ENCODE results near the gene RGL3.

The RGL3 gene

GRCh38 chr19:11446652-11447301 lies 27.7 kb upstream of the RGL3 start:
- TF ChIP-seq CTCF (IDR thresholded peaks at IDR 0.05; ENCODE audit: low read depth, low read length) = peak; percentile 71
- no peak for DNase-seq (ENCODE audit: extremely low read depth, low read depth)

- TF ChIP-seq CTCF (IDR thresholded peaks at IDR 0.05; ENCODE audit: low read depth, low read length) = no peak
- DNase-seq (ENCODE audit: extremely low read depth, low read depth) = no peak
Observed at GRCh38 chr19:11446271-11446651, 27.1 kb upstream of the RGL3 start.

GRCh38 chr19:11445141-11445540 lies 26.0 kb upstream of the RGL3 start:
- no peak for TF ChIP-seq CTCF (IDR thresholded peaks at IDR 0.05; ENCODE audit: low read depth, low read length)
- no peak for DNase-seq (ENCODE audit: extremely low read depth, low read depth)

- no peak for TF ChIP-seq CTCF (IDR thresholded peaks at IDR 0.05; ENCODE audit: low read depth, low read length)
- no peak for DNase-seq (ENCODE audit: extremely low read depth, low read depth)
Observed at GRCh38 chr19:11444059-11444458, 24.9 kb upstream of the RGL3 start.

GRCh38 chr19:11437955-11438354 lies 18.8 kb upstream of the RGL3 start:
- no peak for TF ChIP-seq CTCF (IDR thresholded peaks at IDR 0.05; ENCODE audit: low read depth, low read length)
- DNase-seq (ENCODE audit: extremely low read depth, low read depth) = no peak

- DNase-seq (ENCODE audit: extremely low read depth, low read depth) = no peak
- TF ChIP-seq CTCF (IDR thresholded peaks at IDR 0.05; ENCODE audit: low read depth, low read length) = no peak
Observed at GRCh38 chr19:11435833-11436313, 16.8 kb upstream of the RGL3 start.

- peak; percentile 99 for DNase-seq (ENCODE audit: extremely low read depth, low read depth)
- TF ChIP-seq CTCF (IDR thresholded peaks at IDR 0.05; ENCODE audit: low read depth, low read length) = peak; percentile 79
Observed at GRCh38 chr19:11435057-11435832, 16.1 kb upstream of the RGL3 start, which contains the start of the genes ODAD3 and PRKCSH. Gene ODAD3, minus strand, starts transcription at chr19:11435121. Its CDS starts 105 bp downstream, at chr19:11435016. Gene PRKCSH, plus strand, starts transcription at chr19:11435635. Its CDS starts 483 bp downstream, at chr19:11436118.
